Measurements from ENCODE around the gene OXA1L.

DNA sequence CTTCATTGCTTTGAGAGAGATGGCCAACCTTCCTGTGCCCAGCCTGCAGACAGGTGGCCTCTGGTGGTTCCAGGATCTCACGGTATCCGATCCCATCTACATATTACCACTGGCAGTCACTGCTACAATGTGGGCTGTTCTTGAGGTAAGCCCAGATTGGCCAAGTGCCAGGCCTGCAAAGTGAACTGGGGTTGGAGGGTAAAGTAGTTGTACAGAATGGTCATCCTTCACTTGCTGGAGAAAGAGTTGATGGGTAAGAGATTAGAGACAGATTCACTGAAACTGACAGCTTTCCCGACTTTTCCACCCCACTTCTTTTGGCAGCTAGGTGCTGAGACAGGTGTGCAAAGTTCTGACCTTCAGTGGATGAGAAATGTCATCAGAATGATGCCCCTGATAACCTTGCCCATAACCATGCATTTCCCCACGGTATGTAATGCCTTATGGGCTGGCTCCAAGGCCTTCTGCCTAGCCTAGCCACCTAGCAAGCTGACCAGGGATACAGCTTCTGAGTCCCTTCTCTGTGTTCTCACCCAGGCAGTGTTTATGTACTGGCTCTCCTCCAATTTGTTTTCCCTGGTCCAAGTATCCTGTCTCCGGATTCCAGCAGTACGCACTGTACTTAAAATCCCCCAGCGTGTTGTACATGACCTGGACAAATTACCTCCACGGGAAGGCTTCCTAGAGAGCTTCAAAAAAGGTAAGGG lies 4.1 kb downstream of the OXA1L start:
- TF ChIP-seq, protein P1, sequence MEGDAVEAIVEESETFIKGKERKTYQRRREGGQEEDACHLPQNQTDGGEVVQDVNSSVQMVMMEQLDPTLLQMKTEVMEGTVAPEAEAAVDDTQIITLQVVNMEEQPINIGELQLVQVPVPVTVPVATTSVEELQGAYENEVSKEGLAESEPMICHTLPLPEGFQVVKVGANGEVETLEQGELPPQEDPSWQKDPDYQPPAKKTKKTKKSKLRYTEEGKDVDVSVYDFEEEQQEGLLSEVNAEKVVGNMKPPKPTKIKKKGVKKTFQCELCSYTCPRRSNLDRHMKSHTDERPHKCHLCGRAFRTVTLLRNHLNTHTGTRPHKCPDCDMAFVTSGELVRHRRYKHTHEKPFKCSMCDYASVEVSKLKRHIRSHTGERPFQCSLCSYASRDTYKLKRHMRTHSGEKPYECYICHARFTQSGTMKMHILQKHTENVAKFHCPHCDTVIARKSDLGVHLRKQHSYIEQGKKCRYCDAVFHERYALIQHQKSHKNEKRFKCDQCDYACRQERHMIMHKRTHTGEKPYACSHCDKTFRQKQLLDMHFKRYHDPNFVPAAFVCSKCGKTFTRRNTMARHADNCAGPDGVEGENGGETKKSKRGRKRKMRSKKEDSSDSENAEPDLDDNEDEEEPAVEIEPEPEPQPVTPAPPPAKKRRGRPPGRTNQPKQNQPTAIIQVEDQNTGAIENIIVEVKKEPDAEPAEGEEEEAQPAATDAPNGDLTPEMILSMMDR (IDR thresholded peaks at IDR 0.05), result no peak
- no peak for TF ChIP-seq POLR2A (IDR thresholded peaks at IDR 0.05)
